HEK293 (cell line): ENCODE results near the gene HIPK4.

ENCODE experiments used
- HOXD13 ChIP-seq: sonication (generic); formaldehyde crosslinking; IDR thresholded peaks from 2 replicates; pipeline ENCODE4 v1.8.0; 2022; ENCODE audit warnings: missing genetic modification reagents, borderline replicate concordance
- IKZF3 ChIP-seq: fragments of 450-650 bp; IDR thresholded peaks from 2 replicates; pipeline ENCODE4 v1.5.0; 2018; ENCODE audit warnings: missing biosample characterization, mild to moderate bottlenecking, missing genetic modification characterization, moderate library complexity
- KLF1 ChIP-seq: fragments of 450-650 bp; formaldehyde crosslinking; IDR thresholded peaks from 2 replicates; pipeline ENCODE4 v1.5.1; 2016; ENCODE audit warnings: missing biosample characterization, missing genetic modification characterization
- SALL2 ChIP-seq: fragments of 450-650 bp; formaldehyde crosslinking; IDR thresholded peaks from 2 replicates; pipeline ENCODE4 v1.5.0; 2017; ENCODE audit warnings: missing biosample characterization, mild to moderate bottlenecking, missing genetic modification characterization, borderline replicate concordance
- SCRT1 ChIP-seq: fragments of 450-650 bp; formaldehyde crosslinking; IDR thresholded peaks from 2 replicates; pipeline ENCODE4 v1.5.1; 2016; ENCODE audit warnings: missing biosample characterization, missing genetic modification characterization, borderline replicate concordance
- WT1 ChIP-seq: fragments of 450-650 bp; formaldehyde crosslinking; IDR thresholded peaks from 2 replicates; pipeline ENCODE4 v1.5.1; 2016; ENCODE audit warnings: missing biosample characterization, missing genetic modification characterization
- ZNF140 ChIP-seq: fragments of 450-650 bp; formaldehyde crosslinking; IDR thresholded peaks from 2 replicates; pipeline ENCODE4 v1.5.1; 2016; ENCODE audit warnings: missing biosample characterization, missing genetic modification characterization
- ZNF214 ChIP-seq: fragments of 450-650 bp; formaldehyde crosslinking; IDR thresholded peaks from 2 replicates; pipeline ENCODE4 v1.5.1; 2017; ENCODE audit warnings: missing biosample characterization, mild to moderate bottlenecking, missing genetic modification characterization, borderline replicate concordance
- ZNF274 ChIP-seq, 2 experiments: fragments of 200-500 bp in 1 of 2; fragments of 450-650 bp in 1 of 2; sonication (Bioruptor generic) in 1 of 2; formaldehyde crosslinking in 1 of 2; IDR thresholded peaks; 2 replicates each; pipeline versions ENCODE4 v1.5.1 to v1.6.1; 2014 to 2016; ENCODE audit warnings: borderline replicate concordance in 1 of 2, inconsistent platforms in 1 of 2, low read length in 1 of 2, missing biosample characterization in 1 of 2, missing genetic modification characterization in 1 of 2
- ZNF311 ChIP-seq: fragments of 450-650 bp; formaldehyde crosslinking; IDR thresholded peaks from 2 replicates; pipeline ENCODE4 v1.5.1; 2017; ENCODE audit warnings: missing biosample characterization, missing genetic modification characterization, borderline replicate concordance
- ZNF350 ChIP-seq: fragments of 450-650 bp; formaldehyde crosslinking; IDR thresholded peaks from 2 replicates; pipeline ENCODE4 v1.5.0; 2017; ENCODE audit warnings: missing biosample characterization, mild to moderate bottlenecking, missing genetic modification characterization
- ZNF354C ChIP-seq: fragments of 450-650 bp; formaldehyde crosslinking; IDR thresholded peaks from 2 replicates; pipeline ENCODE4 v1.5.1; 2016; ENCODE audit warnings: missing biosample characterization, missing genetic modification characterization, low read depth, borderline replicate concordance
- ZNF426 ChIP-seq: fragments of 450-650 bp; formaldehyde crosslinking; IDR thresholded peaks from 2 replicates; pipeline ENCODE4 v1.5.1; 2017; ENCODE audit warnings: missing biosample characterization, missing genetic modification characterization, mild to moderate bottlenecking, inconsistent platforms, moderate library complexity
- ZNF433 ChIP-seq: fragments of 450-650 bp; formaldehyde crosslinking; IDR thresholded peaks from 2 replicates; pipeline ENCODE4 v1.5.1; 2016; ENCODE audit warnings: missing biosample characterization, missing genetic modification characterization, low read depth
- ZNF600 ChIP-seq: fragments of 450-650 bp; formaldehyde crosslinking; IDR thresholded peaks from 2 replicates; pipeline ENCODE4 v1.5.1; 2016; ENCODE audit warnings: missing biosample characterization, missing genetic modification characterization
- ZNF664 ChIP-seq: fragments of 450-650 bp; formaldehyde crosslinking; IDR thresholded peaks from 2 replicates; pipeline ENCODE4 v1.5.1; 2016; ENCODE audit warnings: missing biosample characterization, missing genetic modification characterization
- ZNF670 ChIP-seq: fragments of 450-650 bp; formaldehyde crosslinking; IDR thresholded peaks from 2 replicates; pipeline ENCODE4 v1.5.1; 2016; ENCODE audit warnings: missing biosample characterization, missing genetic modification characterization, low read depth
- ZNF677 ChIP-seq: fragments of 450-650 bp; IDR thresholded peaks from 2 replicates; pipeline ENCODE4 v1.5.0; 2018; ENCODE audit warnings: missing biosample characterization, mild to moderate bottlenecking, missing genetic modification characterization, moderate library complexity
- ZNF701 ChIP-seq: fragments of 450-650 bp; formaldehyde crosslinking; IDR thresholded peaks from 2 replicates; pipeline ENCODE4 v1.5.1; 2016; ENCODE audit warnings: missing biosample characterization, missing genetic modification characterization
- ZNF76 ChIP-seq: fragments of 450-650 bp; formaldehyde crosslinking; IDR thresholded peaks from 2 replicates; pipeline ENCODE4; 2016; ENCODE audit warnings: low read depth, missing biosample characterization, missing genetic modification characterization, borderline replicate concordance
- ZNF785 ChIP-seq: fragments of 450-650 bp; formaldehyde crosslinking; IDR thresholded peaks from 2 replicates; pipeline ENCODE4 v1.5.1; 2016; ENCODE audit warnings: missing biosample characterization, missing genetic modification characterization
- TF ChIP-seq, protein P1 (sequence below): fragments of 450-650 bp; formaldehyde crosslinking; IDR thresholded peaks from 2 replicates; pipeline ENCODE4 v1.5.0; 2017; ENCODE audit warnings: missing biosample characterization, missing genetic modification characterization, borderline replicate concordance
- TF ChIP-seq, protein P2 (sequence below): fragments of 450-650 bp; formaldehyde crosslinking; IDR thresholded peaks from 2 replicates; pipeline ENCODE4 v1.5.1; 2016; ENCODE audit warnings: missing biosample characterization, missing genetic modification characterization
- TF ChIP-seq, protein P3 (sequence below): fragments of 450-650 bp; formaldehyde crosslinking; IDR thresholded peaks from 2 replicates; pipeline ENCODE4 v1.5.1; 2016; ENCODE audit warnings: missing biosample characterization, missing genetic modification characterization
- TF ChIP-seq, protein P4 (sequence below): fragments of 450-650 bp; formaldehyde crosslinking; IDR thresholded peaks from 2 replicates; pipeline ENCODE4 v1.5.1; 2016; ENCODE audit warnings: missing biosample characterization, missing genetic modification characterization
- TF ChIP-seq, protein P5 (sequence below): fragments of 450-650 bp; IDR thresholded peaks from 2 replicates; pipeline ENCODE4 v1.5.1; 2018; ENCODE audit warnings: missing biosample characterization, mild to moderate bottlenecking, missing genetic modification characterization

The HIPK4 gene

DNA sequence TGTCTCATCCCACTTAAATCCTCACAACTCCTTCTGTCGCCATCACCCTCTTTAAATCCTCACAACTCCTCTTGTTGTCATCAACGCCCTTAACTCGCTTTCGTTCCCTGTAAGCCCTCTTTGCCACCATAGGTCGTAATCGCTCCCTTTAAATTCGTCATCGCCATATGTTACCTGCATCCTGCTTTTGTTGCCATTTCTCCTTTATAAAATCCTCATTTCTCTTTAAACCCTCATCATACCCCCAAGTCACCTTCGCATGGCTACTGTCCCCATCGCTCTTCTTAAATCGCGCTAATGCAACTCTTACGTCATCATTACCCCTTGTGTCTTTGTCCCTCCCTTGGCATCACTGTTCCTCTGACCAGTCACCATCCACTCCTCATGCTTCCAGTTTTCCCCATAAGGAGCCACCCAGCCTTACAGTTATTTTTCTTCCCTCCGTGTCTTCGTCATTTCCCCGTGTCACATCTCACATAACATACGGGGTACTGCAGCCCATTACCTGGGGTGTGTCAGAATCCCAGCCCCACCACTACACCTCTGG lies 40.9 kb downstream of the HIPK4 start (continued):
- no peak for TF ChIP-seq SALL2
- TF ChIP-seq KLF1 (tag by site-specific recombination): peak; percentile 30
- TF ChIP-seq, protein P1, sequence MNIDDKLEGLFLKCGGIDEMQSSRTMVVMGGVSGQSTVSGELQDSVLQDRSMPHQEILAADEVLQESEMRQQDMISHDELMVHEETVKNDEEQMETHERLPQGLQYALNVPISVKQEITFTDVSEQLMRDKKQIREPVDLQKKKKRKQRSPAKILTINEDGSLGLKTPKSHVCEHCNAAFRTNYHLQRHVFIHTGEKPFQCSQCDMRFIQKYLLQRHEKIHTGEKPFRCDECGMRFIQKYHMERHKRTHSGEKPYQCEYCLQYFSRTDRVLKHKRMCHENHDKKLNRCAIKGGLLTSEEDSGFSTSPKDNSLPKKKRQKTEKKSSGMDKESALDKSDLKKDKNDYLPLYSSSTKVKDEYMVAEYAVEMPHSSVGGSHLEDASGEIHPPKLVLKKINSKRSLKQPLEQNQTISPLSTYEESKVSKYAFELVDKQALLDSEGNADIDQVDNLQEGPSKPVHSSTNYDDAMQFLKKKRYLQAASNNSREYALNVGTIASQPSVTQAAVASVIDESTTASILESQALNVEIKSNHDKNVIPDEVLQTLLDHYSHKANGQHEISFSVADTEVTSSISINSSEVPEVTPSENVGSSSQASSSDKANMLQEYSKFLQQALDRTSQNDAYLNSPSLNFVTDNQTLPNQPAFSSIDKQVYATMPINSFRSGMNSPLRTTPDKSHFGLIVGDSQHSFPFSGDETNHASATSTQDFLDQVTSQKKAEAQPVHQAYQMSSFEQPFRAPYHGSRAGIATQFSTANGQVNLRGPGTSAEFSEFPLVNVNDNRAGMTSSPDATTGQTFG: no peak
- TF ChIP-seq ZNF76 (tag by site-specific recombination): peak; percentile 56
- TF ChIP-seq ZNF274 (IDR thresholded peaks at IDR 0.05; ENCODE audit: low read length): no peak
- no peak for TF ChIP-seq ZNF274 (tag by site-specific recombination; IDR thresholded peaks at IDR 0.05; ENCODE audit: borderline replicate concordance)
- TF ChIP-seq, protein P2, sequence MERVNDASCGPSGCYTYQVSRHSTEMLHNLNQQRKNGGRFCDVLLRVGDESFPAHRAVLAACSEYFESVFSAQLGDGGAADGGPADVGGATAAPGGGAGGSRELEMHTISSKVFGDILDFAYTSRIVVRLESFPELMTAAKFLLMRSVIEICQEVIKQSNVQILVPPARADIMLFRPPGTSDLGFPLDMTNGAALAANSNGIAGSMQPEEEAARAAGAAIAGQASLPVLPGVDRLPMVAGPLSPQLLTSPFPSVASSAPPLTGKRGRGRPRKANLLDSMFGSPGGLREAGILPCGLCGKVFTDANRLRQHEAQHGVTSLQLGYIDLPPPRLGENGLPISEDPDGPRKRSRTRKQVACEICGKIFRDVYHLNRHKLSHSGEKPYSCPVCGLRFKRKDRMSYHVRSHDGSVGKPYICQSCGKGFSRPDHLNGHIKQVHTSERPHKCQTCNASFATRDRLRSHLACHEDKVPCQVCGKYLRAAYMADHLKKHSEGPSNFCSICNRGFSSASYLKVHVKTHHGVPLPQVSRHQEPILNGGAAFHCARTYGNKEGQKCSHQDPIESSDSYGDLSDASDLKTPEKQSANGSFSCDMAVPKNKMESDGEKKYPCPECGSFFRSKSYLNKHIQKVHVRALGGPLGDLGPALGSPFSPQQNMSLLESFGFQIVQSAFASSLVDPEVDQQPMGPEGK (tag by site-specific recombination): peak; percentile 64
- no peak; the same call in 1 of the 2 replicates for TF ChIP-seq ZNF670 (tag by site-specific recombination)
- peak; percentile 47 for TF ChIP-seq WT1 (tag by site-specific recombination)
- TF ChIP-seq ZNF677 (tag by site-specific recombination): no peak
- no peak; the same call in 1 of the 2 replicates for TF ChIP-seq ZNF214 (tag by site-specific recombination)
- no peak for TF ChIP-seq ZNF426 (tag by site-specific recombination)
- no peak for TF ChIP-seq ZNF433 (tag by site-specific recombination)
- peak; percentile 41; the same call in 1 of the 2 replicates for TF ChIP-seq ZNF664 (tag by site-specific recombination)
- no peak for TF ChIP-seq ZNF350
- TF ChIP-seq HOXD13: no peak
- TF ChIP-seq, protein P3, sequence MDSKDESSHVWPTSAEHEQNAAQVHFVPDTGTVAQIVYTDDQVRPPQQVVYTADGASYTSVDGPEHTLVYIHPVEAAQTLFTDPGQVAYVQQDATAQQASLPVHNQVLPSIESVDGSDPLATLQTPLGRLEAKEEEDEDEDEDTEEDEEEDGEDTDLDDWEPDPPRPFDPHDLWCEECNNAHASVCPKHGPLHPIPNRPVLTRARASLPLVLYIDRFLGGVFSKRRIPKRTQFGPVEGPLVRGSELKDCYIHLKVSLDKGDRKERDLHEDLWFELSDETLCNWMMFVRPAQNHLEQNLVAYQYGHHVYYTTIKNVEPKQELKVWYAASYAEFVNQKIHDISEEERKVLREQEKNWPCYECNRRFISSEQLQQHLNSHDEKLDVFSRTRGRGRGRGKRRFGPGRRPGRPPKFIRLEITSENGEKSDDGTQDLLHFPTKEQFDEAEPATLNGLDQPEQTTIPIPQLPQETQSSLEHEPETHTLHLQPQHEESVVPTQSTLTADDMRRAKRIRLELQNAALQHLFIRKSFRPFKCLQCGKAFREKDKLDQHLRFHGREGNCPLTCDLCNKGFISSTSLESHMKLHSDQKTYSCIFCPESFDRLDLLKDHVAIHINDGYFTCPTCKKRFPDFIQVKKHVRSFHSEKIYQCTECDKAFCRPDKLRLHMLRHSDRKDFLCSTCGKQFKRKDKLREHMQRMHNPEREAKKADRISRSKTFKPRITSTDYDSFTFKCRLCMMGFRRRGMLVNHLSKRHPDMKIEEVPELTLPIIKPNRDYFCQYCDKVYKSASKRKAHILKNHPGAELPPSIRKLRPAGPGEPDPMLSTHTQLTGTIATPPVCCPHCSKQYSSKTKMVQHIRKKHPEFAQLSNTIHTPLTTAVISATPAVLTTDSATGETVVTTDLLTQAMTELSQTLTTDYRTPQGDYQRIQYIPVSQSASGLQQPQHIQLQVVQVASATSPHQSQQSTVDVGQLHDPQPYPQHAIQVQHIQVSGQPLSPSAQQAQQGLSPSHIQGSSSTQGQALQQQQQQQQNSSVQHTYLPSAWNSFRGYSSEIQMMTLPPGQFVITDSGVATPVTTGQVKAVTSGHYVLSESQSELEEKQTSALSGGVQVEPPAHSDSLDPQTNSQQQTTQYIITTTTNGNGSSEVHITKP (tag by site-specific recombination): peak; percentile 84
- no peak for TF ChIP-seq SCRT1 (tag by site-specific recombination)
- TF ChIP-seq, protein P4, sequence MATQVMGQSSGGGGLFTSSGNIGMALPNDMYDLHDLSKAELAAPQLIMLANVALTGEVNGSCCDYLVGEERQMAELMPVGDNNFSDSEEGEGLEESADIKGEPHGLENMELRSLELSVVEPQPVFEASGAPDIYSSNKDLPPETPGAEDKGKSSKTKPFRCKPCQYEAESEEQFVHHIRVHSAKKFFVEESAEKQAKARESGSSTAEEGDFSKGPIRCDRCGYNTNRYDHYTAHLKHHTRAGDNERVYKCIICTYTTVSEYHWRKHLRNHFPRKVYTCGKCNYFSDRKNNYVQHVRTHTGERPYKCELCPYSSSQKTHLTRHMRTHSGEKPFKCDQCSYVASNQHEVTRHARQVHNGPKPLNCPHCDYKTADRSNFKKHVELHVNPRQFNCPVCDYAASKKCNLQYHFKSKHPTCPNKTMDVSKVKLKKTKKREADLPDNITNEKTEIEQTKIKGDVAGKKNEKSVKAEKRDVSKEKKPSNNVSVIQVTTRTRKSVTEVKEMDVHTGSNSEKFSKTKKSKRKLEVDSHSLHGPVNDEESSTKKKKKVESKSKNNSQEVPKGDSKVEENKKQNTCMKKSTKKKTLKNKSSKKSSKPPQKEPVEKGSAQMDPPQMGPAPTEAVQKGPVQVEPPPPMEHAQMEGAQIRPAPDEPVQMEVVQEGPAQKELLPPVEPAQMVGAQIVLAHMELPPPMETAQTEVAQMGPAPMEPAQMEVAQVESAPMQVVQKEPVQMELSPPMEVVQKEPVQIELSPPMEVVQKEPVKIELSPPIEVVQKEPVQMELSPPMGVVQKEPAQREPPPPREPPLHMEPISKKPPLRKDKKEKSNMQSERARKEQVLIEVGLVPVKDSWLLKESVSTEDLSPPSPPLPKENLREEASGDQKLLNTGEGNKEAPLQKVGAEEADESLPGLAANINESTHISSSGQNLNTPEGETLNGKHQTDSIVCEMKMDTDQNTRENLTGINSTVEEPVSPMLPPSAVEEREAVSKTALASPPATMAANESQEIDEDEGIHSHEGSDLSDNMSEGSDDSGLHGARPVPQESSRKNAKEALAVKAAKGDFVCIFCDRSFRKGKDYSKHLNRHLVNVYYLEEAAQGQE (tag by site-specific recombination): peak; percentile 26; the same call in 1 of the 2 replicates
- 0 out of 2 replicates have a peak, but pooled peaks have one; percentile 31 for TF ChIP-seq ZNF785
- TF ChIP-seq ZNF600 (tag by site-specific recombination): no peak; the same call in 1 of the 2 replicates
- TF ChIP-seq ZNF311 (tag by site-specific recombination): no peak
- TF ChIP-seq ZNF140 (tag by site-specific recombination): no peak
- TF ChIP-seq ZNF354C (tag by site-specific recombination): no peak
- TF ChIP-seq, protein P5, sequence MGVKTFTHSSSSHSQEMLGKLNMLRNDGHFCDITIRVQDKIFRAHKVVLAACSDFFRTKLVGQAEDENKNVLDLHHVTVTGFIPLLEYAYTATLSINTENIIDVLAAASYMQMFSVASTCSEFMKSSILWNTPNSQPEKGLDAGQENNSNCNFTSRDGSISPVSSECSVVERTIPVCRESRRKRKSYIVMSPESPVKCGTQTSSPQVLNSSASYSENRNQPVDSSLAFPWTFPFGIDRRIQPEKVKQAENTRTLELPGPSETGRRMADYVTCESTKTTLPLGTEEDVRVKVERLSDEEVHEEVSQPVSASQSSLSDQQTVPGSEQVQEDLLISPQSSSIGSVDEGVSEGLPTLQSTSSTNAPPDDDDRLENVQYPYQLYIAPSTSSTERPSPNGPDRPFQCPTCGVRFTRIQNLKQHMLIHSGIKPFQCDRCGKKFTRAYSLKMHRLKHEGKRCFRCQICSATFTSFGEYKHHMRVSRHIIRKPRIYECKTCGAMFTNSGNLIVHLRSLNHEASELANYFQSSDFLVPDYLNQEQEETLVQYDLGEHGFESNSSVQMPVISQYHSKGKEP: no peak; the same call in 1 of the 2 replicates
- TF ChIP-seq IKZF3 (tag by site-specific recombination): no peak
- TF ChIP-seq ZNF701: no peak
